HG03558 (cell line): ENCODE measurements around the gene HEATR9.
A peak's percentile ranks its signal among the peaks of the same experiment; 100 is the strongest.

ENCODE experiments used
- ATAC-seq: cut with Tn5 transposase; IDR thresholded peaks from one replicate; pipeline ENCODE4 v1.9.1; 2021; ENCODE audit warnings: moderate number of reproducible peaks; ENCODE audit not compliant: unreplicated experiment; ENCODE audit errors: extremely low read depth

Gene HEATR9

DNA sequence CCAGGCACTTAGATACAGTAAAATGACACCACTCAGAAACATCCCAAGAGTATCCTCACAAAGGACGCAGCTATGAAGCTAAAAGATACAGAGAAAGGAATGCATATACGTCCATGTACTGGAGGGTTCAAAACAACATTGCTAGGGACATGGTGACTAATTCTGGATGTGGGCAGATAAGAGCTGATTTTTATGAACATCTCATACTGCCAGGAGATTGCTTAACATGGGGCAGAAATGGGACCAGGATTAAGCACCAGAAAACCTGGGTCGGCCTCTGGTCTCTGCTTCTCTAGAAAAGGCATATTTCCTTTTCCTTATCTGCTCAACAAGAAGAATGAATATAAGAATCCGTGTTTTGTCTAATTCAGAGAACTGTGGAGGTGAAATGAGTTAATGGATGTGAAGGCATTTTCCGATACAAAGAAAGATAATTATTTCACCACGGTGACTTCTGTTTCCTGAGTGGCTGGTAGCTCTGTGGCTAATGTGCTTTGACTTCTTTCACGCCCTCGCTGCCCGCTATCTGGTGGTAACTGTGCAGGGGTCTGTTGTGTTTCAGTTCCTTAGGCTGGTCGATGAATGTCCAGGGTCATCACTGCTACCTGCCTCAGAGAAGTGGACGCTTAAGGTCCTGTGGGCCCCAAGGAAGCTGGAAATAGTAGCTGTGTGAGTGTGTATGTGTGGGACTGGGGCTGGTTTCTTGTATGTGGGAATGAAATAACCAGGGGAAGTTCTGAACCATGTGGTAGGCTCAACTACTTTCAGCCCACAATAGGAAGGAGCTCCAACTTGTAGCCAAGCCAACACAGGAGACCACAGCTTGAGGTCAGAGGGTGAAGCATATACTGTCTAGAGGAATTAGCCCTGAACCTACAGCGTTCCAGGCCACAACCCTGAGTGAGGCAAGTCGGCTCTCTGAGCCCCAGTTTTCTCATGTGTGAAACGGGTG lies 27.2 kb upstream of the HEATR9 start:
- no peak for ATAC-seq

DNA sequence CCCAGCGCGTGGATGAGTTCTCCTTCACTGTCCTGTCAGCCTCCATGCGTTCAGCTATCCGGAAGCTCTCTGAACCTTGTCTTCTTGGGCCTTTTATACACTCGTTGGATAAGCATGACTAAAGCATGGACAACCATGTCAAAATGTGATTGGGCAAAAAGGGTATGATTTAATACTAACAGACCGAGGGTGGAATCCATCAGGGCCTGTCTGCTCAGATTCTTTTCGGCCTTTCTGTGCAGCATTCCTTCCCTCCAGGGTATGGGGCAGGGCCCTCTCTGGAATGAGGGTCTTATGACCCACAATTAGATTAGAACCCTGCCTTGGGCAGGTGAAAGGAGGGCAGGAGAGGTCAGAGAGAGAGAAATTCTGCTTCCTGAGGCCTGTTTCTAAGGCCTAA lies 25.5 kb upstream of the HEATR9 start:
- no peak for ATAC-seq

DNA sequence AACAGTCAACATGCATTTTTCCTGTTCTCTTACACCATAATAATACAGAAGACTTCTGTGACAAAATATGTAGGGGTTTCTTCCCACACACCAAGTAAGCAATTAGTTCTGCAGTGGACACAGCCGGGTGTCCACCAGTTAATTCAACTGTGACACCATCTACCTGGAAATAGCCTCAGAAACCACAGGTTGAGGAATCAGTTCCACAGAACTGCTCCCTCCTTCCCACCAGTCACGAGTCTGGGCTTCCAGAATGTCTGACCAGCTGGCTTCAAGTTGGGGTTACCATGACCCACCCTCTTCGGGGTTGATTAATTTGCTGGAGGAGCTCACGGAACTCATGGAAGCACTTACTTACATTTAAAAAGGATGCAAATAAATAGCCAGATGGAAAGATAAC lies 25.1 kb upstream of the HEATR9 start:
- no peak for ATAC-seq

DNA sequence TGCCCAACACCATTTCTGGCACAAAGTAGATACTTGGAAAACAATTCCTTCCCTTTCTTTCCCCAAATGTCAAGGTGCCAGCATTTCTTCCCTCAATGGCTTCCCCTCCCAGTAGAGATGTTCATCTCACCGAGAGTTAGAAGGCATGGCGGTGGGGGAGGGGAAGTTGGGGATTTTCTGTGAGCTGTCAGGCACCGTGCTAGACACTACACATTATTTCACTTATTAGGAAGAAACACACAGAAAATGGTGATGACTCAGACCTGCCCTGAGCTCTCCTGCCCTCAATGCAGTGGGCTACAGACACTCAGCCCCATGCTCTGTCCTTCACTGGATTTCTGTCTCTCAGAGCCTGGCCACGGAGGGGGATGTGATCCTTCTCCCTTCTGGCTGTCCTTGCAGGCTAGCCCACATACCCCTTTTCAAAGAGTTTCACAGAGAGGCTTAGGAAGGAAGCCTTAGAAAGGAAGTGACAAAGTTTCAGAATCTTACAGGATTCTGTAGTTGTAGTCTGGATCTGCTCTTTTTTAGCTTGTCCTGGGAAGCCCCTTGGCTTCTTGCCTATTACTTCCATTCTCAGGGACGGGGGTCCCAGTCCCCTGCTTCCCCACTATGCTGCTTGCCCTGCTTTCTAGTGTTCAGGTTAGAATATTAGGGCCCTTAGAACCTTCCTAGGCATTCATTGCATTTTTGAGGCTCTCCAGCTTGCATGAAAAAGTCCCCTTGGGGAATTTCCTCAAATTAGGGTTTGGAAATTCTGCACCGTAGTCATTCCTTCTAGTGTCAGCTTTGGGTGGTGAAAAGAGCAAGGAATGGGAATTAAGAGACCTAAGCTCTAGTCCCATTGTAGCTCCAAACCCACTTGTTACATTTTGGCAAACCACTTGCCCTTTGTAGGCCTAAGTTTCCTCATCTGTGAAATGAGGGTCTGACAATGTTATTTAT lies 23.7 kb upstream of the HEATR9 start:
- no peak for ATAC-seq

DNA sequence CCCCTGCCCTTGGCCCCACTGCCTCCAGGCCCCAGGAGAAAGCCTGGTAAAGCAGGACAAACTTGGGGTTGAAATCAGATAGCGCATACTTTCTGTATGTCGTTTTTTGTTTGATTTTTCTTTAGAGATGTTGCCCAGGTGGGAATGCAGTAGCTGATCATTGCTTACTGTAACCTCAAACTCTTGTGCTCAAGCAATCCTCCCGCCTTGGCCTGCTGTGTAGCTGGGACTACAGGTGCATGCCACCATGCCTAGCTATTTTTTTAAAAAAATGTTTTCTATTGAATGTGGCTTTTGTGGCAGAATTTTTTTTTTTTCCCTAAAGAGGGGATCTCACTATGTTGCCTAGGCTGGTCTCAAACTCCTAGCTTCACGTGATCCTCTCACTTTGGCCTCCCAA lies 22.6 kb upstream of the HEATR9 start:
- ATAC-seq: no peak

DNA sequence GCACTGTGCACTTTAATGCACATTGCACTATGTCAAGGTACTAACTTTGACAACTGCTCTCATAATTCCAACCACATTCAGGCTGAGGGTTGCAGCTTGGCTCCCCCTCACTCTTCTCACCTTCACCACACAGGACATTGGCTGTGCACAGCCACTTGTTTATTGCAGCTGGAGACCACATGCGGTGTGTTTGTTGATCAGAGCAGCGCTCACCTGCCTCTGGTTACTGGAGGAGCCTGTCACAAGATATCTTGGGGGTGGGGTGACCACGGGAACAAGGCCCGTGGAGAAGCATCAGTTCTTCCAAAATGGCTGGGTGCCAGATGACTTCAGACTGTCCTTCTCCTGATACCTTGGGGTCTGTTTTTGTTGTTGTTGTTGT lies 22.1 kb upstream of the HEATR9 start:
- no peak for ATAC-seq

DNA sequence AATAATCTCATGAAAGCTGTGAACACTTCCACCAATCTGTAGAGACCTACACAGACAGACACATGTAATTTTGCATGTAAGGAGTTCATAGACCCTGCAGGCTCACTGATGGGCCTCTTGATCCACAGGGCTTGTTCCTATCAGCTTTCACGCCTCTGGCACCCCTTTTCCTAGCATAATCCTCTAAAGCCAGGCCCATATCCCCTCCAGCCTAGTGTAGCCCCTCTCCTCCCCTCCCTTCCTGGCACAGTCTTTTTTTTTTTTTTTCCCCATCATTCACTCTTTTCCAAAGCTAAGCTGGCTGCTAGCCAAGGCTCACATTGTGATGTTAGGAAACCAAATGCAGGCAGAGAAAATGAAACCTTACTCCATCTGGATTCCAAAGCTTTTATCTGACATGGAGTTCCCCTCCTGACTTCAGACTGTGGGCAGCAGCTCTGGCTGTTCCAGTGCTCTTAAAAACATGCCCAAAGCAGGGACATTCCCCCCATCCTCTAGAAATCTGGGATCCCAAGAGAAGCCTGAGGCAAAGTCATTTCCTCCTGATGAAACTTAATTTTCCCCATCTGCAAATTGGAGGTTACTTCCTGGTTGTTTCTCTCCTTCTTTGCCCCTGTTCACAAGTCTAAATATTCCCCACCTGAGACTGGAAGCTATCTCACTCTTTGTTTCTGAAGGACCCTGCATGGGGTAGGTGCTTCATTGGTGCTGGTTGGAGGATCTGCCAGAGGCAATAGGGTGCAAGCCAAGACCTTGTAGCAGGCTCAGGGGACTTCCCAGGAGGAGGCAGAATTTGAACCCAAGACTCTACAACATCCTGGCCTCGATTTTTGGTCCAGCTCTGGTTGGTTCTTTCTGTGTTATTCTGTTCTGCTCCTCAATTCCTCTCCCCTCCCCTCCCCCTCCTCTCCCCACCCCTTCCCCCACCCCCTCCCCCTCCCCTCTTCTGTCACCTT lies 21.4 kb upstream of the HEATR9 start:
- no peak for ATAC-seq

DNA sequence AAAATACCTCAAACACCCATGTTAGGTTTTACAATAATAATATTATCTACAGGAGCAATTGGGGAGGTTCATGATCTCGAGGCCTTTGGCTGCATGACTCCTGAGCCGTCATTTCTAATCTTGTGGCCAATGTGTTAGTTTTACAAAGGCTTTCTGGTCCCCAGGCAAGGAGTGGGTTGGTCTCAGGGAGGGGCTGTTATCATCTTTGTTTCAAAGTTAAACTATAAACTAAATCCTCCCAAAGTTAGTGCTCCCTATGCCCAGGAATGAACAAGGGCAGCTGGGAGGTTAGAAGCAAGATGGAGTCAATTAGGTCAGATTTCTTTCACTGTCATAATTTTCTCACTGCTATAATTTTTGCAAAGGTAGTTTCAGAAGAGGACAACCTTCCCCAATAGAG lies 20.6 kb upstream of the HEATR9 start:
- no peak for ATAC-seq

DNA sequence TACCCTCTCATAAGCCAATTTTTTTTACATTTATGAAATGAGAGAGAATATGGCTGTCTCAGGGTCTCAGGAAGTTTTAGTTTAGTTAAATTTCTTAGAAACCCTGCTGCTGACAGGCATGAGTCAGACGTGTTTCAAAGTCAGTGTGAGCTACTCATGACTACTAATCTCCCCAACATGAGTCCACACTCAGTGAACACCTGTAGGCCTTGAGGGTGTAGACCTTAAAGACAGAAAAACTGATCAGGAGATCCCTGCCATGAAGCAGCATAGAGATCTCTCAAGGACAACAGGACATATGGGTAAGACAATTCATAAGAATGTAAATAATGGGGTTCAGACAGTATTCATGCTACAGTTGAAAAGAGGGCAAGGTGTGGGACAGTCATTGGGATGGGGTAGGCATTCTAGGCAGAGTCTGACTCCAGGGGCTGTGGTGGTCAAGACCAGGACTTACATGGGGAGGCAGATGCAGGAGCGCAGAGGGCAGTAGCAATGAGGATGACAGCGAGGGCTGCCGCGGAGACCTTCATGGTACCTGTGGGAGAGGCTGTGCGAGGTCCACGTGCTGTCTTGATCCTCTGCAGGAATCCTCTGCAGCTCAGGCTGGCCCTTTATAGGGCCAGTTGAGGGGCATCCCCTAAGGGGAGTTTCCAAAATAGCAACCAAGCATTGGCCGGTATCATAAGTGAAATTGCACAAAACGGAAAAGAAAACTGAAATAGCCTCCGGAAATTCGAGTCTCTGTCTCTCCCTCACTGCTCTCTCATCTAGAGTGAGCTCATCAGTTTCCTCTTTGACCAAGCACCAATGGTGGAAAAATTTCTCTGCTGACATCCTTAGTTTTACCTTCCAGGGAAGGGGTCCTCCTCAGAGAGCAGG lies 11.3 kb upstream of the HEATR9 start, which contains the start of gene CCL5:
TSS of gene CCL5 (minus strand) at position 588 of the 882 bp plus-strand sequence.
- ATAC-seq: peak; percentile 66

DNA sequence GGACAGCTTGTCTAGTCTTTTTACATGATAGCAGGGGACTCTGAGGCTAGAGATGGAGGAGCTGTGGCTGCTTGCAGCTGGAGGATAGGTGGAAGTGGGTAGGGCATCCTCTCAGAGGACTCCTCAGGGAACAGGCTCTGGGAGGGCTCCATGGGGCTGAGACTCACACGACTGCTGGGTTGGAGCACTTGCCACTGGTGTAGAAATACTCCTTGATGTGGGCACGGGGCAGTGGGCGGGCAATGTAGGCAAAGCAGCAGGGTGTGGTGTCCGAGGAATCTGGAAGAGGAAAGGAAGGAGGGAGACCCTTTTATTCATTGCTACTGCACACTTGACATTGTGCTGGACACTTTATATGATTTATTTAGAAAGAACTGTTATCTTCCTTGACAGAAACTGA lies 9.7 kb upstream of the HEATR9 start:
- no peak for ATAC-seq

DNA sequence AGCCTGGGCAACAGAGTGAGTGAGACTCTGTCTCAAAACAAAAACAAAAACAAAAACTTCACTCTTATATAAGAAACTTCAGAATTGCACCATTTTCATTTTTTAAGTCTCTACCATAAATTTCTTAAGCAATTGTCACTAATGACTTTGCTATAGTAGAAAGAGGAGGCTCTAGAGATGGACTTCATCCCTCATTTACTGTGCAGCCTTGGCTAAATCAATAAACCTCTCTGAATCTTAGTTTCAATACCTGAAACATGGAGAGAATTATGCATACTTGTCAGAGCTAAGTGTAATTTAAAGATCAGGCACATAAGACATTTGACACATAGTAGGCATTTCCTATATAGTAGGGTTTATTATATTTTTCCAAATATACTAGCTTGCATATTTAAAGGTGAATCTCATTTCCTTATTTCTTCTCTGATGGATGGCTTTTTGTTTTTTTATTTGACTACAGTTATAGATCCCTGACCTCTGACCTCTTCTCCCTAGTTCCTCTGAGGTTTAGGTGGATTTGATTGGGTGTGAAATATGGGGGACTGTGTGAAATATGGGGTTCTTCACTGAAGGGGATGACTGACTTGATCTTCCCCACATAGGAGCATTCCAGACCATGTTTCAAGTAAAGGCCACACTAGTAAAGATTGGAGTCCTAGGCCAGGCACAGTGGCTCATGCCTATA lies 8.8 kb upstream of the HEATR9 start:
- ATAC-seq: no peak

DNA sequence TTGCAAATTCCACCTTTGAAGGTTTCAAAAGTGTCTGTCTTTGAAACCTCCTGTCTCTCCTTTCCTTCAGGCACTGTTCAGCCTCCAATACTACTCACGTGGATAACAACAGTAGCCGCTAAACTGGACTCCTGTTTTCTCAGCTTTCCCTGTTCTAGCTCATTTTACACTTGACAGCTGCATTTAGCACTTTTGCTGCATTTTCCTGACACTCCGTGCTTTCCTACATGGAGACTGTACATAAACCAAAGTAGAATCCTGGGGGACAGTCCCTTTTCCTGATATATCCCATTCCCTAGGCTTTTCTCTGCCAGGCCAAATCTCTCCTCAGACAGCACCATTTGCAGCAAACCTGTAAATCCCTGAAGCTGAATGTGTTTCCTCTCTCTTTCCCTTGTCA lies 7.8 kb upstream of the HEATR9 start:
- no peak for ATAC-seq

DNA sequence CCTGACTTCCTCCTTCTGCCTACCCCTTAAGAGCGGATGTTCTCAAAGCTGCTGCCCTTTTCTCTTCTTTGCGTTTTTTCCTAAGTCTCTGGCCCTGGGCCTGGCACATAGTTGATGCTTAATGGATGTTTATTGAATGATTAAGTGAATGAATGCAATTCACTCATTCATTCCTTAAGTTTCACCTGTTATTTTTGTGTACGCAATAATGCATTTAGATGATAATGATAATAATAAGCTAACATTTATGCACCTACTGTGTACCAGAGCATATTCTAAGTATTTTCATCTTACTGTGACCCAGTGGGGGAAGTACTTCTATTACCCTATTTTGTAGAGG lies 7.1 kb upstream of the HEATR9 start:
- ATAC-seq: no peak

DNA sequence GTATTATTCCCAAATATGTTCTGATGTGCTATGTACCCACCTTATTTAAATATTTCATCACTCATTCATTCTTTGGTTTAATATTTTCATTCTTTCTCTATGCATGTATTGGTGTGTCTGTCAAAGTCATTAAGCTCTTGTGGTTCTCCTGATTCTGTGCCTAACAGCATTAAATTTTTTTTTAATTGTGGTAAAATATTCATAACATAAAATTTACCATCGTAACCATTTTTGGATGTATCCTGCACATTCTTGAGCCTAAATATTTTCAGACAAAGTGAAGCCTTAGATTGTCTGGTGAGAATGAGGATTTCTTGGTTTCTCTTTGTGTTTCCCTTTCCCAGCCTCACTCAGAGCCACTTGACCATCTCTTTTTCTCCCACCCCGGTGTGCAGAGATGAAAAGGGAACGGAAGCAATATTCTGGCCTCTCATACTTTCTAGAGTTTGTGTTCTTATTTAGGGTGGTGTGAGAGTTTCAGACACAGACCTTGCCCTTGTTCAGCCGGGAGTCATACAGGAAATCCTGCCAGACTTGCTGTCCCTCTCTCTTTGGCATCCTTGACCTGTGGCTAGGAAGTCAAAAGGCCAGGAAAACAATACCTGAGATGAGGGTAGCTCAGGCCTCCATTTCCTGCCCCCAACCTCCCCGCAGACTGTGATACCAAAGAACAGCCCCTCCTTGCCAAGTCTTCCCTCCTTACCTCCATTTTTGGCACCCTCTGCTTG lies 6.5 kb upstream of the HEATR9 start:
- ATAC-seq: no peak

DNA sequence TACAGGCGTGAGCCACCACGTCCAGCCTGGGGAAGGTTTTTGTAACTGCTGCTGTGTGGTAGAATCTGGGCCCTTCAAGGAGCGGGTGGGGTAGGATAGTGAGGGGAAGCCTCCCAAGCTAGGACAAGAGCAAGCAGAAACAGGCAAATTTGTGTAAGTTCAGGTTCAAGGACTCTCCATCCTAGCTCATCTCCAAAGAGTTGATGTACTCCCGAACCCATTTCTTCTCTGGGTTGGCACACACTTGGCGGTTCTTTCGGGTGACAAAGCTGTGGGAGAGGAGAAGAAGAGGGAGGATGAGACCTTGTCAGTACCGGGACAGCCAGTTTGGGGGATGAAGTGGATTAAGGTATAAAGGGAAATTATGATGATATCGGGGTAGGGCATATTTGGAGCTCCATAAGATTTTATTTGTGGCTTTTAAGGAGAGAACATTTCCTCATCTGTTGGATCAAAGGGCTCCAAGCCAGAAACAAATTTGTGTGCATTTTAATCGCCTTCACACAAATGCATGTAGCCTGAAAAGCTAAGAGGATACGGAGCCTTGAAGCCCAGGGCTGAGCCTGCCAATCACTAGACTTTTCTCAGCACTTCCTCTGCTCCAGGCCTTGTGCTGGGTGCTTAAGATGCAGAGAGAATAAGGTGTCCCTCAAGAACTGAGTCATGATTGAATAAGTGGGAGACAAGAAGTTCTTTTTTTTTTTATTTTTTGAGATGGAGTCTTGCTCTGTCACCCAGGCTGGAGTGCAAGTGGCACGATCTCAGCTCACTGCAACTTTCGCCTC lies 3.7 kb upstream of the HEATR9 start:
- ATAC-seq: no peak

DNA sequence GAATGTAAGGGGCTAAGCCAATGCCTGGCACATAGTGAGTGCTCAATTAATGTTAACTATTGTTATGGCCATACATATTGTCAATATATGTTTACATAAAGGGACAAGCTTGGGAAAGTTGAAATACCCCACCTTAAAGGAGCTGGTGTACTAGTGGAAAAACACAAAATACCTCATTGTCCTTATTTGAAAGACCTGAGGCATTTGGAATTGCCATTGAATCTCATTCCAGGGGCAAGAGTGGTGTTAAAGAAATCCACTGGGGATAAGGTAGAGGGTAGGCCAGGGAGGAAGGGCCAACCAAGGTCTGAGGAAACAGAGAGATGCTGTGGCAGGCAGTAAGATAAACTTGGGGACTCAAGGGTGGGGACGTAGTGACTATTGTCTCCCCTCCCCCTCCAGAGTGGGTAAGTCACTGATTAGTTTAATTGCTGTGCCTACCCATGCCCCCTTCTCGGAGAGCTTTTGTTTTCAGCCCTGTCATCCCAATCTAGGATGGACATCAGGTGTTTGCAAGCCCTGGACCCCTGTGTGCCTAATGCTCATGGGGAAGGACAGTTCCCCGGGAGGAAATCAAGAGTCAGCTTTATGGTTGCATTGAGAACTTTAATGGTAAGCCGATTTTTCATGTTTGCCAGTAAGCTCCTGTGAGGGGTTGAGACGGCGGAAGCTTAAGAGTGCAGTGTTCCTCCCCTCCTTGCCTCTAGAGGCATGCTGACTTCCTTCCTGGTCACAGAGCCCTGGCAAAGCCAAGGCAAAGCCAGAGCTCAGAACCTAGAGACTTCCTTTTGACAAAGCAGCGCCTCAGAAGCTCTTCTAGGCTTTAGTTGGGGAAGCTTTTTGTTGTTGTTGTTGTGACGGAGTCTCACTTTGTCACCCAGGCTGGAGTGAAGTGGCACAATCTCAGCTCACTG lies 2.5 kb upstream of the HEATR9 start:
- ATAC-seq: no peak
